ENCODE data around the gene HDAC8.

Gene HDAC8

DNA sequence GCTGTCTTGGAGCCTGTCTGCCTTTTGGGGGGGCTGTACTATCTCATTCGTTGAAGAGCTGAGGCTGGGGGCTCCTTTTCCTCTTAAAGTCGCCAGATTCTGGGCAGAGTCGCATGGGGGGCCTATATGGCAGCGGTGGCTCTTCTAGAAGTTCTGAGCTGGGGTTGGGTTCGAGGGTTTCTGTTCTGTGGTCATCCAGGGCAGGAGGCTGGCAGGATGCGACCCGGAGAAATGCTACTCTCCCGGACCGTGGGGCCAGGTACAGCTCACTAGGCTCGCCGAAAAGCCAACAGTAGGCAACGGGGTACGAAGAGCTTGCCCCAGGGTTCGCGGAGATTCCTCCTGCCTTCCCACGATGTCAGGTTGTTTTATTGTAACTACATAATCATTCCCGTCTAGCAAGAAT is 265.0 kb downstream of the HDAC8 start:
- Histone ChIP-seq H3K4me1 (ENCODE audit: insufficient read depth, low read length, poor library complexity, severe bottlenecking) (peaks cover 9% of the 10 kb centered on the region), H3K9me3 (ENCODE audit: insufficient read depth, low read depth, low read length) (no peaks in the 10 kb centered on the region), H3K36me3 (ENCODE audit: insufficient read depth, low read length) (no peaks in the 10 kb centered on the region), H4K20me1 (ENCODE audit: insufficient read depth, low read length, poor library complexity, severe bottlenecking) (no peaks in the 10 kb centered on the region), H3F3A (ENCODE audit: low read depth) (no peaks in the 10 kb centered on the region), H3K79me2 (ENCODE audit: insufficient read depth, low read length) (no peaks in the 10 kb centered on the region), H2AFZ (ENCODE audit: low read length) (peak overlapping the region; percentile 73; the same call in 1 of the 2 replicates), H3K4me3 (ENCODE audit: low read length, poor library complexity, severe bottlenecking) (peak overlapping the region; percentile 67), H3K9ac (ENCODE audit: low read depth, low read length, poor library complexity, severe bottlenecking) (no peak overlapping the region), H3K9me2 (replicated peaks; ENCODE audit: low read depth, low read length) (no peaks in the 10 kb centered on the region), H3K4me2 (ENCODE audit: low read depth, low read length, poor library complexity, severe bottlenecking) (peak overlapping the region; percentile 72), H3K27me3 (ENCODE audit: insufficient read depth, low read length, poor library complexity, severe bottlenecking) (no peaks in the 10 kb centered on the region)
- no peak for TF ChIP-seq EZH2phosphoT487 (IDR thresholded peaks at IDR 0.05; ENCODE audit: borderline replicate concordance)
- no peak for TF ChIP-seq CTCF (conservative IDR thresholded peaks at IDR 0.05; ENCODE audit: low read length)

- TF ChIP-seq EZH2phosphoT487 (IDR thresholded peaks at IDR 0.05; ENCODE audit: borderline replicate concordance), result no peak
- TF ChIP-seq CTCF (conservative IDR thresholded peaks at IDR 0.05; ENCODE audit: low read length), result no peak
Measured at GRCh38 chrX:72306851-72307645, 265.6 kb downstream of the HDAC8 start.

DNA sequence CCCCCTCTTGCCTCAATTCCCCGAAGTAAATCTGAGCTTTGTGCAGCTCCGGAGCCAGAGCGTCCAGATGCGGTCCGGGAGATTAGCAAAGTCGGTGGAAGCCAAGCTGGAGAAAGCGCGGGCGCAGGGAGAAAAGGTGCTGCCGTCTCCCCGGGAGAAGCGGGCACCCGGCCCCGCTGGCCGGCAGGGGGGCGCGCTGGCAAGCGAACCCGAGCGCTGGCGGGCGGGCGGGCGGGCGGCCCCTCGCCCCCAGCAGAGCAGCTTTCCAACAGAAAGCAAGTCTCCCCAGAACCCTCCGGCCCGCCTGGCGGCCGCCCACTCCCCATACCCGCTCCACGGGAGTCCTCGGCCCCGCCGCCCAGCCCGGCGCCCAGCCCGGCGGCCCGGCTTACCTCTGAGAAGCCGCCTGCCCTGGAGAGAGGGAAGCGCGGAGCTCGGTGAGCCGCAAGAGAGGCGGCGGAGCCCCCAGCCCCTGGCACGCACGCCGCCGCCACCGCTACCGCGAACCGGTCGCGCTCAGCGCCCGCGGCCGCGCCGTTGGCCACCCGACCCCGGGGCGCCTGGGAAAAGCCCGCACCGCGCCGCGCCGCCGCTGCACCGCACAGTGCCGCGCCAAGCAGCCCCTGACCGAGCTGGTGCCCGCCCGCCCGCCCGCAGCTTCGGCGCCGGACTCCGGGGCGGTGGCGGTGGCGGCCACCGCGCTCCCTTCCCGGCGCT is 266.4 kb downstream of the HDAC8 start:
- no peak for TF ChIP-seq CTCF (conservative IDR thresholded peaks at IDR 0.05; ENCODE audit: low read length)
- Histone ChIP-seq H4K20me1 (ENCODE audit: insufficient read depth, low read length, poor library complexity, severe bottlenecking) (no peaks in the 10 kb centered on the region), H3K9me3 (ENCODE audit: insufficient read depth, low read depth, low read length) (no peaks in the 10 kb centered on the region), H3K4me2 (ENCODE audit: low read depth, low read length, poor library complexity, severe bottlenecking) (peak overlapping the region; percentile 72), H3K9ac (ENCODE audit: low read depth, low read length, poor library complexity, severe bottlenecking) (no peak overlapping the region), H2AFZ (ENCODE audit: low read length) (no peak overlapping the region), H3K36me3 (ENCODE audit: insufficient read depth, low read length) (no peaks in the 10 kb centered on the region), H3K4me3 (ENCODE audit: low read length, poor library complexity, severe bottlenecking) (no peak overlapping the region), H3K4me1 (ENCODE audit: insufficient read depth, low read length, poor library complexity, severe bottlenecking) (peaks cover 9% of the 10 kb centered on the region), H3K27me3 (ENCODE audit: insufficient read depth, low read length, poor library complexity, severe bottlenecking) (no peaks in the 10 kb centered on the region), H3K9me2 (replicated peaks; ENCODE audit: low read depth, low read length) (no peaks in the 10 kb centered on the region), H3K79me2 (ENCODE audit: insufficient read depth, low read length) (no peaks in the 10 kb centered on the region), H3F3A (ENCODE audit: low read depth) (no peaks in the 10 kb centered on the region)

More at GRCh38 chrX:72306851-72307645, 265.6 kb downstream of the HDAC8 start:
- Histone ChIP-seq H3K9me2 (replicated peaks; ENCODE audit: low read depth, low read length) (no peaks in the 10 kb centered on the region), H3F3A (ENCODE audit: low read depth) (no peaks in the 10 kb centered on the region), H3K9me3 (ENCODE audit: insufficient read depth, low read depth, low read length) (no peaks in the 10 kb centered on the region), H2AFZ (ENCODE audit: low read length) (peak overlapping the region; percentile 73; the same call in 1 of the 2 replicates), H3K79me2 (ENCODE audit: insufficient read depth, low read length) (no peaks in the 10 kb centered on the region), H3K36me3 (ENCODE audit: insufficient read depth, low read length) (no peaks in the 10 kb centered on the region), H3K9ac (ENCODE audit: low read depth, low read length, poor library complexity, severe bottlenecking) (peak overlapping the region; percentile 55), H3K4me2 (ENCODE audit: low read depth, low read length, poor library complexity, severe bottlenecking) (peak overlapping the region; percentile 72), H3K27me3 (ENCODE audit: insufficient read depth, low read length, poor library complexity, severe bottlenecking) (no peaks in the 10 kb centered on the region), H4K20me1 (ENCODE audit: insufficient read depth, low read length, poor library complexity, severe bottlenecking) (no peaks in the 10 kb centered on the region), H3K4me1 (ENCODE audit: insufficient read depth, low read length, poor library complexity, severe bottlenecking) (peaks cover 9% of the 10 kb centered on the region), H3K4me3 (ENCODE audit: low read length, poor library complexity, severe bottlenecking) (peak overlapping the region; percentile 67)

Measured in Loucy (cell line).